Pons (tissue), 1 donor: ENCODE results near the gene ADD2.

ENCODE experiments used
- DNase-seq: peaks from one replicate; pipeline ENCODE4 v3.0.0-alpha.2; 2016; ENCODE audit warnings: low spot score

The ADD2 gene

GRCh38 chr2:70785137-70785911, 17.3 kb upstream of the ADD2 start:
- DNase-seq = peak; percentile 61

- no peak for DNase-seq
Measured at GRCh38 chr2:70784320-70784719, 16.3 kb upstream of the ADD2 start.

- no peak for DNase-seq
Measured at GRCh38 chr2:70779911-70780545, 12.0 kb upstream of the ADD2 start.

GRCh38 chr2:70779491-70779890, 11.5 kb upstream of the ADD2 start:
- no peak for DNase-seq

- no peak for DNase-seq
Measured at GRCh38 chr2:70778676-70779075, 10.7 kb upstream of the ADD2 start.

GRCh38 chr2:70777450-70777849, 9.4 kb upstream of the ADD2 start:
- DNase-seq = no peak

- no peak for DNase-seq
Measured at GRCh38 chr2:70776266-70776665, 8.3 kb upstream of the ADD2 start.

- no peak for DNase-seq
Measured at GRCh38 chr2:70775141-70775540, 7.1 kb upstream of the ADD2 start.

- DNase-seq = no peak
Measured at GRCh38 chr2:70772486-70773155, 4.6 kb upstream of the ADD2 start.

GRCh38 chr2:70771446-70771845, 3.4 kb upstream of the ADD2 start:
- no peak for DNase-seq

- DNase-seq = no peak
Measured at GRCh38 chr2:70769450-70769849, 1.4 kb upstream of the ADD2 start.

GRCh38 chr2:70768590-70769085, 638 bp upstream of the ADD2 start:
- DNase-seq = no peak

GRCh38 chr2:70767079-70767698, 811 bp downstream of the ADD2 start:
- no peak for DNase-seq

GRCh38 chr2:70766357-70767078, 1.5 kb downstream of the ADD2 start:
- no peak for DNase-seq

GRCh38 chr2:70765507-70765906, 2.5 kb downstream of the ADD2 start:
- no peak for DNase-seq

- DNase-seq = peak; percentile 29
Measured at GRCh38 chr2:70759446-70759845, 8.6 kb downstream of the ADD2 start.

GRCh38 chr2:70757966-70758365, 10.0 kb downstream of the ADD2 start:
- no peak for DNase-seq

- no peak for DNase-seq
Measured at GRCh38 chr2:70757360-70757759, 10.6 kb downstream of the ADD2 start.

GRCh38 chr2:70756128-70756527, 11.9 kb downstream of the ADD2 start:
- no peak for DNase-seq

- no peak for DNase-seq
Measured at GRCh38 chr2:70753902-70754301, 14.1 kb downstream of the ADD2 start.

GRCh38 chr2:70753031-70753430, 15.0 kb downstream of the ADD2 start:
- no peak for DNase-seq

GRCh38 chr2:70752396-70752795, 15.6 kb downstream of the ADD2 start:
- DNase-seq = no peak
